Common myeloid progenitor, CD34-positive (primary cell): ENCODE data around the gene ZMYND11.
A peak's percentile ranks its signal among the peaks of the same experiment; 100 is the strongest.

Experiments used
- CTCF ChIA-PET: fragments of 350-600 bp; sonication (Branson Sonifier 250); formaldehyde crosslinking; loops from one replicate; lab custom pipeline; 2021; ENCODE audit warnings: antibody characterized with exemption; lab: Charles Lee
- POLR2A ChIA-PET: fragments of 350-600 bp; sonication (Branson Sonifier 250); formaldehyde crosslinking; loops from one replicate; lab custom pipeline; 2021; ENCODE audit warnings: antibody characterized with exemption; lab: Charles Lee
- DNase-seq, 3 donors: peaks; one replicate each; pipeline versions ENCODE4 v3.0.0 to v3.0.0-alpha.2; 2013
- H3K27ac ChIP-seq, 2 experiments: 1 replicate in 1 of 2; 2 replicates in 1 of 2; pipeline ENCODE4 v1.7.0; 2013; ENCODE audit warnings: inconsistent platforms in 2 of 2, low read length in 2 of 2, mild to moderate bottlenecking in 2 of 2, low read depth in 1 of 2, moderate library complexity in 1 of 2; ENCODE audit not compliant: severe bottlenecking in 2 of 2, insufficient read depth in 1 of 2, poor library complexity in 1 of 2
- H3K27me3 ChIP-seq, 5 experiments: replicated peaks in 2 of 5; 1 replicate in 3 of 5; 2 replicates in 2 of 5; pipeline versions ENCODE4 v1.6.1 to v1.7.0; 2013; ENCODE audit warnings: low read length in 4 of 5, mild to moderate bottlenecking in 2 of 5, moderate library complexity in 2 of 5, inconsistent platforms in 1 of 5; ENCODE audit not compliant: insufficient read depth in 5 of 5, control insufficient read depth in 4 of 5
- H3K36me3 ChIP-seq, 4 experiments: 1 replicate in 2 of 4; 2 replicates in 2 of 4; pipeline versions ENCODE4 v1.6.1 to v1.7.0; 2013; ENCODE audit warnings: low read length in 3 of 4, control low read depth in 1 of 4, mild to moderate bottlenecking in 1 of 4; ENCODE audit not compliant: control insufficient read depth in 4 of 4, insufficient read depth in 4 of 4
- H3K4me1 ChIP-seq, 4 experiments: 1 replicate in 3 of 4; 2 replicates in 1 of 4; pipeline versions ENCODE4 v1.6.1 to v1.7.1; 2013; ENCODE audit warnings: low read length in 3 of 4, mild to moderate bottlenecking in 3 of 4, control low read depth in 1 of 4, inconsistent platforms in 1 of 4, moderate library complexity in 1 of 4; ENCODE audit not compliant: control insufficient read depth in 4 of 4, insufficient read depth in 4 of 4; ENCODE audit errors: control extremely low read depth in 1 of 4
- H3K4me3 ChIP-seq, 7 experiments: 1 replicate in 4 of 7; 2 replicates in 3 of 7; pipeline versions ENCODE4 v1.5.1 to v1.7.0; 2013; ENCODE audit warnings: mild to moderate bottlenecking in 7 of 7, low read length in 6 of 7, moderate library complexity in 6 of 7, inconsistent platforms in 2 of 7, low read depth in 2 of 7, control low read depth in 1 of 7; ENCODE audit not compliant: insufficient read depth in 4 of 7, control insufficient read depth in 1 of 7; ENCODE audit errors: extremely low read depth in 1 of 7
- H3K9me3 ChIP-seq, 5 experiments: 1 replicate in 4 of 5; 2 replicates in 1 of 5; pipeline versions ENCODE4 v1.6.1 to v1.7.1; 2013; ENCODE audit warnings: low read length in 4 of 5, mild to moderate bottlenecking in 2 of 5, inconsistent platforms in 1 of 5, low read depth in 1 of 5, moderate library complexity in 1 of 5; ENCODE audit not compliant: control insufficient read depth in 4 of 5, insufficient read depth in 2 of 5; ENCODE audit errors: control extremely low read depth in 1 of 5
- WGBS: methylation state at CpG from one replicate; pipeline ENCODE4 v1.1.5; 2013; ENCODE audit not compliant: insufficient coverage; 5-methylcytosine and 5-hydroxymethylcytosine counted together

Gene ZMYND11

GRCh38 chr10:92153-92552, 43.1 kb upstream of the ZMYND11 start:
- Histone ChIP-seq H3K27ac (no peak overlapping the region), H3K36me3 (no peaks in the 10 kb centered on the region), H3K27me3 (no peaks in the 10 kb centered on the region), H3K9me3 (peaks cover 4 to 20% (median 8%) of the 10 kb centered on the region in 5 experiments), H3K4me1 (peaks cover 0 to 8% (median 0%) of the 10 kb centered on the region in 4 experiments), H3K4me3 (no peak overlapping the region)
- WGBS = 95% methylated on average over 3 of the region's 4 CpGs
- no peak for DNase-seq
- ChIA-PET POLR2A (no interaction called here), CTCF (no interaction called here)

GRCh38 chr10:92846-93245, 42.4 kb upstream of the ZMYND11 start:
- H3K36me3 ChIP-seq = no peaks in the 10 kb centered on the region
- POLR2A ChIA-PET = no interaction called here
- H3K27ac ChIP-seq = no peak overlapping the region
- H3K4me3 ChIP-seq = no peak overlapping the region
- H3K9me3 ChIP-seq = peaks cover 5 to 23% (median 8%) of the 10 kb centered on the region in 5 experiments
- no CpG with 5 or more reads among the region's 2 CpGs for WGBS
- no peaks in the 10 kb centered on the region for H3K27me3 ChIP-seq
- CTCF ChIA-PET = no interaction called here
- DNase-seq = no peak
- peaks cover 0 to 2% (median 0%) of the 10 kb centered on the region in 4 experiments for H3K4me1 ChIP-seq

- no CpG with 5 or more reads among the region's 1 CpG for WGBS
These were observed 40.6 kb upstream of the ZMYND11 start for GRCh38 chr10:94613-95012.

GRCh38 chr10:95356-96115, 39.7 kb upstream of the ZMYND11 start:
- POLR2A ChIA-PET = no interaction called here
- Histone ChIP-seq H3K27me3 (no peaks in the 10 kb centered on the region), H3K9me3 (peaks cover 5 to 31% (median 8%) of the 10 kb centered on the region in 5 experiments), H3K4me1 (no peaks in the 10 kb centered on the region), H3K36me3 (no peaks in the 10 kb centered on the region), H3K27ac (no peak overlapping the region), H3K4me3 (no peak overlapping the region)
- no CpG with 5 or more reads among the region's 2 CpGs for WGBS
- CTCF ChIA-PET = no interaction called here
- DNase-seq = peak in 1 of 3 donors; percentile 3

More at GRCh38 chr10:94613-95012, 40.6 kb upstream of the ZMYND11 start:
- no peaks in the 10 kb centered on the region for H3K36me3 ChIP-seq
- no peak overlapping the region for H3K27ac ChIP-seq
- CTCF ChIA-PET = no interaction called here
- no peak overlapping the region for H3K4me3 ChIP-seq
- POLR2A ChIA-PET = no interaction called here
- peaks cover 5 to 27% (median 8%) of the 10 kb centered on the region in 5 experiments for H3K9me3 ChIP-seq
- H3K27me3 ChIP-seq = no peaks in the 10 kb centered on the region
- DNase-seq = no peak
- no peaks in the 10 kb centered on the region for H3K4me1 ChIP-seq

- CTCF ChIA-PET = no interaction called here
- DNase-seq = no peak
- POLR2A ChIA-PET = no interaction called here
These were observed 38.8 kb upstream of the ZMYND11 start for GRCh38 chr10:96466-96865.

GRCh38 chr10:104416-104815, 30.8 kb upstream of the ZMYND11 start:
- no peaks in the 10 kb centered on the region for H3K27me3 ChIP-seq
- H3K36me3 ChIP-seq = no peaks in the 10 kb centered on the region
- H3K9me3 ChIP-seq = peaks cover 0 to 16% (median 10%) of the 10 kb centered on the region in 5 experiments
- no peak overlapping the region for H3K4me3 ChIP-seq
- no peak for DNase-seq
- POLR2A ChIA-PET = no interaction called here
- WGBS = 95% methylated on average over 3 of the region's 4 CpGs
- no peak overlapping the region for H3K27ac ChIP-seq
- no peaks in the 10 kb centered on the region for H3K4me1 ChIP-seq
- CTCF ChIA-PET = interaction anchor here (1.1 kb wide), 1 partner anchor 31 kb away, joined by 3 read pairs; no protein-coding TSS in a partner anchor

More at GRCh38 chr10:96466-96865, 38.8 kb upstream of the ZMYND11 start:
- Histone ChIP-seq H3K9me3 (peaks cover 5 to 31% (median 8%) of the 10 kb centered on the region in 5 experiments), H3K4me1 (no peaks in the 10 kb centered on the region), H3K27ac (no peak overlapping the region), H3K4me3 (no peak overlapping the region), H3K36me3 (no peaks in the 10 kb centered on the region), H3K27me3 (no peaks in the 10 kb centered on the region)
- WGBS = 40% methylated on average over 1 of the region's 1 CpG

GRCh38 chr10:104862-105565, 30.2 kb upstream of the ZMYND11 start:
- no peak overlapping the region for H3K27ac ChIP-seq
- H3K27me3 ChIP-seq = no peaks in the 10 kb centered on the region
- H3K4me1 ChIP-seq = no peaks in the 10 kb centered on the region
- DNase-seq = no peak
- ChIA-PET POLR2A (no interaction called here), CTCF (interaction anchor here (1.1 kb wide), 1 partner anchor 31 kb away, joined by 3 read pairs; no protein-coding TSS in a partner anchor)
- no peaks in the 10 kb centered on the region for H3K36me3 ChIP-seq
- H3K9me3 ChIP-seq = peaks cover 0 to 16% (median 10%) of the 10 kb centered on the region in 5 experiments
- no peak overlapping the region for H3K4me3 ChIP-seq
- WGBS = 96% methylated on average over 11 of the region's 16 CpGs
